ENCODE data around the gene TMEM35A. TPM values are rescaled to one million over a fixed set of nuclear protein-coding genes. Genes with fewer than 3 reads are reported as not detected.

Gene TMEM35A
- not detected in 2 replicates for total RNA-seq (2011; cell fraction: chromatin; rRNA removed; ENCODE audit: low replicate concordance)
- not detected in 2 replicates for total RNA-seq (2011; cell fraction: nucleolus; rRNA removed)
- total RNA-seq (2011; cell fraction: nucleoplasm; rRNA removed), result not detected in 2 replicates
- total RNA-seq (2014; rRNA removed) (not detected in 2 replicates), total RNA-seq (2014; rRNA removed; fragmentation: Illumina TruSeq; extraction: Trizol) (not detected in 2 replicates), total RNA-seq (2015; rRNA removed; fragmentation: Illumina TruSeq; extraction: Trizol) (not detected in 2 replicates), total RNA-seq (2021) (not detected in 2 replicates), polyA plus RNA-seq (2011; rRNA removed) (not detected in 2 replicates), polyA plus RNA-seq (2014; fragmentation: Illumina TruSeq; extraction: Trizol) (not detected in 2 replicates), polyA plus RNA-seq (2014; fragmentation: Nextera tagmentation; extraction: Ambion mirVana) (not detected), polyA plus RNA-seq (2014; rRNA removed) (not detected in 2 replicates), polyA minus RNA-seq (2011; rRNA and poly(A)+ RNA removed) (not detected in 2 replicates), Bru-seq, nascent RNA (percentile 6 among the genes with signal in this experiment), BruChase-seq, experiment 1, labeled RNA remaining after a 2-hour chase (not detected), BruChase-seq, experiment 2, labeled RNA remaining after a 6-hour chase (not detected)
- not detected in 2 replicates for polyA plus RNA-seq (2011; cell fraction: cytosol; rRNA removed)
- not detected in 2 replicates for polyA plus RNA-seq (2011; cell fraction: nucleus; rRNA removed)
- polyA plus RNA-seq (2012), result not detected in 2 replicates
- not detected in 2 replicates for polyA minus RNA-seq (2011; cell fraction: cytosol; rRNA and poly(A)+ RNA removed)
- not detected in 2 replicates for polyA minus RNA-seq (2011; cell fraction: nucleus; rRNA and poly(A)+ RNA removed)
- long read RNA-seq, experiment 1, result 0 reads
- long read RNA-seq, experiment 2, result 0 reads
- long read RNA-seq, experiment 3, result 0 reads

GRCh38 chrX:101078716-101079598 is at the start of gene TMEM35A:
TMEM35A (plus strand) TSS chrX:101078879; CDS start chrX:101079003, 124 bp downstream.
- POLR2A ChIA-PET, result no interaction called here
- no peaks in the 10 kb centered on the region for H3K9me3 ChIP-seq (replicated peaks; ENCODE audit: control insufficient read depth, insufficient read depth, low read depth, low read length)
- no peak for TF ChIP-seq L3MBTL2 (IDR thresholded peaks at IDR 0.05)
- TF ChIP-seq, protein P1, sequence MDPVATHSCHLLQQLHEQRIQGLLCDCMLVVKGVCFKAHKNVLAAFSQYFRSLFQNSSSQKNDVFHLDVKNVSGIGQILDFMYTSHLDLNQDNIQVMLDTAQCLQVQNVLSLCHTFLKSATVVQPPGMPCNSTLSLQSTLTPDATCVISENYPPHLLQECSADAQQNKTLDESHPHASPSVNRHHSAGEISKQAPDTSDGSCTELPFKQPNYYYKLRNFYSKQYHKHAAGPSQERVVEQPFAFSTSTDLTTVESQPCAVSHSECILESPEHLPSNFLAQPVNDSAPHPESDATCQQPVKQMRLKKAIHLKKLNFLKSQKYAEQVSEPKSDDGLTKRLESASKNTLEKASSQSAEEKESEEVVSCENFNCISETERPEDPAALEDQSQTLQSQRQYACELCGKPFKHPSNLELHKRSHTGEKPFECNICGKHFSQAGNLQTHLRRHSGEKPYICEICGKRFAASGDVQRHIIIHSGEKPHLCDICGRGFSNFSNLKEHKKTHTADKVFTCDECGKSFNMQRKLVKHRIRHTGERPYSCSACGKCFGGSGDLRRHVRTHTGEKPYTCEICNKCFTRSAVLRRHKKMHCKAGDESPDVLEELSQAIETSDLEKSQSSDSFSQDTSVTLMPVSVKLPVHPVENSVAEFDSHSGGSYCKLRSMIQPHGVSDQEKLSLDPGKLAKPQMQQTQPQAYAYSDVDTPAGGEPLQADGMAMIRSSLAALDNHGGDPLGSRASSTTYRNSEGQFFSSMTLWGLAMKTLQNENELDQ (CRISPR knock-in tag; IDR thresholded peaks at IDR 0.05; ENCODE audit: borderline replicate concordance), result no peak
- no peak for TF ChIP-seq SPI1 (IDR thresholded peaks at IDR 0.05; ENCODE audit: borderline replicate concordance, low read depth, low read length)
- no TSS peak for BruUV-seq (replicated peaks)
- H3K4me3 ChIP-seq, result no peak within 1 kb of the TSS
- no peaks in the 10 kb centered on the region for H3K9me1 ChIP-seq (ENCODE audit: control insufficient read depth, insufficient read depth, low read length)
- FAIRE-seq (no peak), DNase-seq (ENCODE audit: extremely low read depth in 1 of 4, low spot score in 3 of 4) (no peak), ATAC-seq (peak; percentile 65; the same call in 2 of the 3 replicates)
- CTCF ChIA-PET (ENCODE audit: low intra/inter-chr PET ratio), result no interaction called here
- H3K9ac ChIP-seq (ENCODE audit: insufficient read depth in 1 of 2, low read depth in 2 of 2, low read length in 2 of 2), result no peak within 1 kb of the TSS
- WGBS (ENCODE audit: insufficient coverage, low coverage, missing lambda C conversion rate), result 20% methylated on average over 17 of the region's 23 CpGs
- H2AFZ ChIP-seq (ENCODE audit: low read depth, low read length), result no peak within 1 kb of the TSS
- intact Hi-C loops (cut with micrococcal nuclease) (no loop called here), in situ Hi-C loops (cut with MboI) (no loop called here)
- H3K79me2 ChIP-seq (ENCODE audit: control insufficient read depth, insufficient read depth, low read length), result no peaks in the 10 kb centered on the region
- H3K36me3 ChIP-seq (ENCODE audit: control insufficient read depth, insufficient read depth, low read length), result no peaks in the 10 kb centered on the region
- H3K4me1 ChIP-seq (replicated peaks in 1 of 2; ENCODE audit: control insufficient read depth in 2 of 2, insufficient read depth in 2 of 2, low read length in 2 of 2), result no peaks in the 10 kb centered on the region; a peak in 1 of 5 replicates
- H4K20me1 ChIP-seq (replicated peaks; ENCODE audit: control insufficient read depth, insufficient read depth, low read length), result no peaks in the 10 kb centered on the region
- H3K4me2 ChIP-seq (ENCODE audit: insufficient read depth, low read length), result no peak within 1 kb of the TSS
- no peak within 1 kb of the TSS for H3K27ac ChIP-seq (ENCODE audit: extremely low read depth, low read depth, low read length)
- H3K27me3 ChIP-seq (ENCODE audit: control insufficient read depth in 2 of 2, insufficient read depth in 2 of 2, low read length in 2 of 2), result peaks cover 0 to 11% of the 10 kb centered on the region in 2 experiments; a peak in 2 of 5 replicates

All from K562 (cell line).